GM19328 (cell line): ENCODE measurements around the gene PLCG2.
"Not testable (repeated sequence)": the region's sequence is repeated elsewhere in the genome, so short reads cannot be mapped to it uniquely, and the experiment has no call there.

ENCODE experiments used
- ATAC-seq: cut with Tn5 transposase; IDR thresholded peaks from one replicate; pipeline ENCODE4 v1.9.1; 2021; ENCODE audit warnings: mild to moderate bottlenecking, moderate library complexity; ENCODE audit not compliant: unreplicated experiment

The PLCG2 gene

DNA sequence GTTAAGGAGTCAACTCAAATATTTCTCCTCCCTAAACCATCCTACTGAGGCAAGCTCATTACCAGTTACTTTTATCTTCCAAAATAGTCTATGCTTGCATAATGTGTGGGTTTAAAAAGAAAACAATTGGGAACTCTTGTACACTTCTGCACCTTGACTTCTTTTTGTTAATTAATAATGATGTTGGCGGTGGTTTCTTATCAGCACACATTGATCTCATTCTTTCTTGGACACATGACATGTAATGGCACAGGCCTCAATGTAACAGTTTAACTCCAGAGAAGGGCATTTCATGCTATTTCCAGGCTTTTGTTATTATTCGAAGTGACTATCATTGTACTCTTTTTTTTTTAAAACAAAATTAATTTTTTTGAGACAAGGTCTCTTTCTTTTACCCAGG is 7.8 kb downstream of the PLCG2 start:
- no peak for ATAC-seq

DNA sequence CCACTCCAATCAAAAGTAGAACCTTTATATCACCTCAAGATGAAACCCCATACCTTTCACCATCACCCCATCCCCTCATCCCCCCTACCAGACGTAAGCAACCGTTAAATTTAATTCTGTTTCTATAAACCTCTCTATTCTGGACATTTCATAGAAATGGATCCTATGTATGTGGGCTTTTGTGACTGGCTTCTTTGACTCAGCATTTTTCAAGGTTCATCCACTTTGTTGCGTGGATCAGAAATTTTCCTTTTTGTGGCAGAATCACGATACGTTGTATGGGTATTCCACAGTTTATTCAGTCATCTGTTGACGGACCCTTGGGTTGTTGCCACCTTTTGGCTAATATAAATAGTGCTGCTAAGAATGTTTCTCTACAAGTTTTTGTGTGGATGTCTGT is 8.6 kb downstream of the PLCG2 start:
- no peak for ATAC-seq

DNA sequence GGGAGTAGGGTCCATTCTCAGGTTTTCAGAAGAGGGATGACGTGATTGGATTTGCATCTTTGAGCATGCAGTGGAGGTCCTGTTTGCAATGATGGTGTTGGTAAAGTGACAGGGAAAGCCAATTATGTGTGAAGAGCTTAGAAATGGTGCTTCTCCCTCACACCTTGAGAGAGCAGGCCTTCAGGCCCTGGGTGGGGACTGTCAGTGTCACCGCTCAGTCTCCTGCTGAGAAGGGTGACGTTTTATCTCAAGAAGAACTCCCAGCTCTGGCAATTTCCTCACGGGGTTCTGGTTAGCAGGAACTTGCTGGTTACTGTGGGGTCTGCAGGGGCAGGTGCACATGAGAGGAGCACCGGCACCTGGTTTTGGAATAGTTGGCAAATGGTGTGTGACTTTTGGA is 11.2 kb downstream of the PLCG2 start:
- no peak for ATAC-seq

DNA sequence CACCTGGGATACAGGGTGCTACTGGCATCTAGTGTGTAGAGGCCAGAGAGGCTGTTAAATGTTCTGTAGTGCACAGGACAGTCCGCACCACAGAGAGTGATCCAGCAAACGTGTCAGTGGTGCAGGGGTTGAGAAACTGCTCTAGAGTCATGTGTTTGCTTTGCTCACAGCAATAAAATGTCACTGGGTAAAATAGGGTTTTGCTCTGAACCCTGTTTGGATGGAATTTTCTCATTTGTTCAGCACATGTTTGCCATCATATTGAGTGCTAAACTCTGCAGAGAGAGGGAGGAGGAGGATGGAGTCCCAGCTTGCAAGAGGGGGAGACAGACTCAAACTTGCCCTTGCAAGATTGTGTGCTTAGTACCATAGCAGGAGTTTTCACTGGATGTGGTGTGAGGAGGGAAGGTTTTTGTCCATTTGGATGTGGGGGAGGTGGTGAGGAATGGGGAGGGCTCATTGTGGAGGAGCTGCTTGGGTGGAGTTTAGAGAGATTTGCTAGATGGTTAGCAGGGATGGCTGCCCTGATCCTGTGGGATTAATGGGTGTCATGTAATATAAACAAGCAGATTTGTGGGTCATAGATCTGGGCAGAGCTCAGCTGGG is 11.8 kb downstream of the PLCG2 start:
- no peak for ATAC-seq

DNA sequence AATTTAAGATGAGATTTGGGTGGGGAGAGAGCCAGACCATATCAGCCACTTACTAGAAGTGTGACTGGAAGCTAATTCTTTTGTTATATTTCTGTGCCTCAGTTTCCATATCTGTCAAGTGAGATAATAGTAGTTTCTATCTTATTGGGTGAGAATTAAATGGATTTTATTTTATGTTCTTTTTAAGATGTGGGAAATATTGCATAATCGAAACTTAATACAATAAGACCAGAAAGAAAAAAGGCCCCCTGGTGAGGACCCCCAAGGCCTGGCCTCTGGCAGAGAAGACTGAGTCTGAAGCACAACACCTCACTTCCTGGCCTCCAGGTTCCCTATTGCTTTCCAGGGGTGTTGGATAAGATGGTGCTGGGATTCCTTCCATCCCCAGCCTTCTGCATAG is 13.7 kb downstream of the PLCG2 start:
- no peak for ATAC-seq

DNA sequence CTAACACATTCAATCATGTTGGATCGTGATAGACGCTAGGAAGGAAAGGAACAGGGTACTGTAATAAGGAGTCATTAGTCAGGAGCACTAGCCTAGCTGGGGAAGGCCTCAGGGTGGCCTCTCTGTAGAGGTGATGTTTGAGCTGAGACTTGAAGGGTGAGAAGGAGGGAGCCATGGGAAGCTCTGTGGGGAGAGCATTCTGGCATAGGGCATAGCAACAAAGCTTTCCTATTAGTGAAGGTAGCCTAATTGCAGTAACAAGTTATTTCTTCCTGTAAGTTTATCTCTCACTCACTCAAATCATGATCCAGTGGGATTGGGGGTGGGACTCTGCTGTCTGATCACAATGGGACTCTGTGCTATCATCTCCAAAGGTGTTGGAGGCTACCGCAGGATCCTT is 16.1 kb downstream of the PLCG2 start:
- ATAC-seq: no peak

DNA sequence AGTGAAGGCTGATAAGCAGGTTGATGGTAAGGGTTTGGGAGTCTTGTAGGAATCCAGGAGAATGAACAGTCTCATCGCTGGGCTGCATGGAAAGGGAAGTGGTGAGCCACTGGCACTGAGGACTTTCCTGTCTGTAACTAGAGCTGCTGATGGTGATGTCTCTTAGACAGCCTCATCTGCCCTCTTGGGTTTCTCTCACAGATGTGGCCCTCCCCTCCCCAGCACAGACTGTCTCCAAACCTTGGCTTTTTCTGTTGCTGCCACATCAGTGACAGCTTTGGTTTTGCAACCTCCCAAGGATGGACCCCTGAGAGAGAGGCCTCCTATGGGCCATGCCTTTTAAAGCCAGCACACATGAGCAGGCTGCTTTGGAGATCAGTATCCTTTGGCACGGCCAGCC is 16.9 kb downstream of the PLCG2 start:
- no peak for ATAC-seq

DNA sequence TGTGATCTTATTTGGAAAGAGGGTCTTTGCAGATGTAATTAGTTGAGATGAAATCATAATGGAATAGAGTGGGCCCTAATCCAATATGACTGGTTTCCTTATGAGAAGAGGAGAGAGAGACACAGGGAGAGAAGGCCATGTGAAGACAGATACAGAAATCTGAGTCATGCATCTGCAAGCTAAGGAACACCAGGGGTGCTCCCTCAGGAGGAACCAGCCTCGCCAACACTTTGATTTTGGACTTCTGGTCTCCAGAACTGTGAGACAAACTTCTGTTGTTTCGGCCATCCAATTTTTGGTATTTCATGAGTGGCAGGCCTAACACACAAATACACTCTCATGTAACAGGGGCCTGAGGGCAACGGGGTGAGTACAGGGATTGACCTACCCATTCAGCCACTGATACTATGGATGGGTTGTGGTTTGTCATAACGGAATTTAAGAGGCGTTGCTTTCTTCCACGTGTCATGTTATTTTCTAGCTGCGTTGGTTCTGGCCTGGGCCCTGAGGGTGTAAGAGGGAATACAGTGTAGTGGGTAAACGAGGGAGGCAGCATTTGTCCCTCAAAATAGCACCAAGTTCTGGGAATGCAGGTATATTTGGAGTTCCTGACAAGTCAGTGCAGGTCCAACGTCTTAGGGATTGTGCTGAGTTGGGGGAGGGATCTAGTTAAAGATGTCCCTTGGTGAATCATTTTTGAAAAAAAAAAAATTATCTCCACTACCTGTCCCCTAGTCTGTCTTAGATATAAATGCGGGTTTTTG is 17.7 kb downstream of the PLCG2 start:
- no peak for ATAC-seq

DNA sequence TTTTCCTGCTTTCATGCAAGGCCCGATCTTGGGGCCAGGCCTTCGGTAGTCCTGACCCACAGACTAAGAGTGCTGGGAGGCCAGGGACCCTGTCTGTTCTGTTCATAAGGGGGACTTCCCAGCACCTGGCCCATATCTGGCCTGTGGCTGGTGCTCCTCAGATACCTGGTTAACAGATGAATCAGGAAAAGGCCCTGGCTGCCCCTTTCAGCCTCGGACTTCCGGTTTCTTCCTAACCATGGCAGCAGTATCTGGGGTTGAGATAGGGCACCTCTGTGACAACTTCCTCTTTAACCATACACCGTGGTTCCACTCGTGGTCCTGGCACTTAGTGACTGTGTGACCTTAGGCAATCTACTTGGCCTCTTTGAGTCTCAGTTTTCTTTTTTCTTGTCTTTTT is 18.4 kb downstream of the PLCG2 start:
- peak; percentile 40 for ATAC-seq

DNA sequence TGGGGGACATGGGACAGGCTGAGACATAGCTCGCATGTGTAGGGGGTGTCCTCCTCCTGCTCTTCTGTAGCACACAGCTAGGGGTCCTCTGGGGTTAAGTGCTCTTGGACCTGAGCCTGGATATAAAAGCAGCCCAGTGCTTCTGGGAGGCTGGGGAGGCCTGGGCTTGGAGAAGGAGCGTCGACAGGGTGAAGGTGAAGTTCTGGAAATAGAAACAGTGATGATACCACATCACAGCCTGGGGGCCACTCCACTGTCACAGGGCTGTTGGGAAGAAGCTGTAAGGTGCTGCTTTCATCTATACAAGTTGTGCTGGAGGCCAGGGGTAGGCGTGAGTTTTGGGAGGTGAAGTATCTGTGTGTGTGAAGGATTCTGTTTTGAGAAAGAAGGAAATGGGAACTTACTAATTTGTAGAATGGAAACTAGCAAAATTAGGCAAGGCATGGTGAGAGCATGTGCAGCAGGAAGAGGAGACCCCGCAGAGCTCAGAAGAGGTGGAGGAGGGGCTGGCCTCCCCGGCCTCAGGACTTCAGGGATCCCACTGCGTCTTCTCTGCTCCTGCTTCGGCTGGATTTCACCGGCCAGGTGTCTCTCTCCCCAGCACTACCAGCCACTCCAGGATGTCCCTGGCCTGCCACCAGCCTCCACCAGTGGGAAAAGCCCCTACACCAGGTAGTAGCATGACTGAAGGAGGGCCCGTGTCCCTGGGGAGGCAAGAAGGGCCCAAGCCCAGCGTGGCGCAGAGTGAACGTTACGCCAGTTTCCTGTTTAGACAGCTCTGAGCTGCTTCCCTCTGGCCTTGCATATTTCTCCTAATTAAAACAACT is 19.4 kb downstream of the PLCG2 start:
- peak; percentile 52 for ATAC-seq

DNA sequence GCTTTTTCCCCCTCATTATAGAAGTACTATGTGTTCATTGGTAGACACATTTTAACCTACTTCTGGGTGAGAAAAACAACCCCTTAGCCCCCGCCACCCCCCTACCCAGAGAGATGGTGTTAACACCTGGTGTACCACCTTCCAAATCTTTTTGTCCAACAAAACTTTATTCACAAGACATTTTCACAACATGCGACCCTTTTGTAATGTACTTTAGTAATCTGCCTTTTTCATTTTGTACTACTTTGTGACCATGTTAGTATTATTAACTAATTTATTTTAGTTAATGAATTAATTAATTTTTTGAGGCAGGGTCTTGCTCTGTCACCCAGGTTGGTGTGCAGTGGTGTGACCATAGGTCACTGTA is 20.0 kb downstream of the PLCG2 start:
- ATAC-seq: no peak

DNA sequence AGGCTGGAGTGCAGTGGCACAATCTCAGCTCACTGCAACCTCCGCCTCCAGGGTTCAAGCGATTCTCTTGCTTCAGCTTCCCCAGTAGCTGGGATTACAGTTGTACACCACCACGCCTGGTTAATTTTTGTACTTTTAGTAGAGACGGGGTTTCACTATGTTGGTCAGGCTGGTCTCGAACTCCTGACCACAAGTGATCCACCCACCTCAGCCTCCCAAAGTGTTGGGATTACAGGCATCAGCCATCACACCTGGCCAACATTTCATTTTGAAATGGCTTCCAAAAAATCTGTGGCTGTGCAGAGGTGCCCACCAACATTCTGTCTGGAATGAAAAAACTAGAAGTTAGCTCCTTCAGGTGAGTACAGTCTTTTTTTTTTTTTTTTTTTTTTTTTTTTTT is 22.6 kb downstream of the PLCG2 start:
- not testable (repeated sequence) for ATAC-seq

DNA sequence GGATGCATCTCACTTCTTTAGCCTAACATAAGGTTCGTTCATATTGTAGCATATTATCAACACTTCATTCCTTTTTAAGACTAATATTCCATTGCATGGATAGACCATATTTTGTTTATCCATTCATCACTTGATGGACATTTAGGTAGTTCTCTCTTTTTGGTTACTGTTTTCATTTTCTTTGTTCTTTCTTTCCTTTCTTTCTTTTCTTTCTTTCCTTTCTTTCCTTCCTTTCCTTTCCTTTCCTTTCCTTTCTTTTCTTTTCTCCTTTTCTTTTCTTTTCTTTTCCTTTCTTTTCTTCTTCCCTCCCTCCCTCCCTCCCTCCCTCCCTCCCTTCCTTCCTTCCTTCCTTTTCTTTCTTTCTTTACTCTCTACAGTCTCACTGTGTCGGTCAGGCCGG is 24.2 kb downstream of the PLCG2 start:
- ATAC-seq: no peak

DNA sequence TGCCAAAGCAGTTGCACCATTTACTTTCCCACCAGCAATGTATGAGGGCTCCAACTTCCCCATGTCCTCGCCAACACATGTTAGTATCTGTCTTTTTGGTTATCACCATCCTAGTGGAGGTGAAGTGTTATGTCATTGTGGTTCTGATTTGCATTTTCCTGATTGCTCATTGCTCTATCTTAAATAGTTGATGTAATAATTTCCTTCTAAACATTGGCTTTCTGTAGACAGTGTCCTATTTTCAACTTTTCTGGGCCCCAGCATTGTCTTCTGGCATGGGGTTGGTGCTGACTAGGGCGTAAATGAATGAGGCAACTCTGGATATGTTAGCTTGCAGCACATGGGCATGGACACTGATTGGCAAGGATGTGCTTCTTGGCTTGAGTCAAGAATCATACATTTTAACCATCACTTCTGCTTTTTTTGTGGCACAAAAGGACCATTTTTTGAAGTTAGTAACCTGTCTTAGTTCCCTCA is 25.1 kb downstream of the PLCG2 start:
- ATAC-seq: no peak

DNA sequence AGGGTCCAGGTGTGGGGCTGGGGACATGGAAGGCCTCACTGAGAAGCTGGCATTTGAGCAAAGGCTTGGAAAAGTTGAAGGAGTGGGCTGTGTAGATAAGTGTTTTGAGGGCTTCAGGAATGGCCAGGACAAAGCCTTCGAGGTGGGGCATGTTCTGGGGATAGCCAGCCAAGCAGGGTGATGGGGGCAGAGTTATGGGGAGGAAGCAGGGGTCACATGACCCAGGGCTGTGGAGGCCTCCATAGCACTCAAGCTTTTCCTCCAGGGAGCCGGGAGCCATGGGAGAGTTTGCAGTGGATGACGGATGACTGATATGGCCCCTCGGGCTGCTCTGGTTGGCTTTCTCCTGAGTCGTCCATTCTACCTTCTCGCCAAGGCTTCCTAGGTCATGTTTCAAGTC is 27.6 kb downstream of the PLCG2 start:
- ATAC-seq: no peak

DNA sequence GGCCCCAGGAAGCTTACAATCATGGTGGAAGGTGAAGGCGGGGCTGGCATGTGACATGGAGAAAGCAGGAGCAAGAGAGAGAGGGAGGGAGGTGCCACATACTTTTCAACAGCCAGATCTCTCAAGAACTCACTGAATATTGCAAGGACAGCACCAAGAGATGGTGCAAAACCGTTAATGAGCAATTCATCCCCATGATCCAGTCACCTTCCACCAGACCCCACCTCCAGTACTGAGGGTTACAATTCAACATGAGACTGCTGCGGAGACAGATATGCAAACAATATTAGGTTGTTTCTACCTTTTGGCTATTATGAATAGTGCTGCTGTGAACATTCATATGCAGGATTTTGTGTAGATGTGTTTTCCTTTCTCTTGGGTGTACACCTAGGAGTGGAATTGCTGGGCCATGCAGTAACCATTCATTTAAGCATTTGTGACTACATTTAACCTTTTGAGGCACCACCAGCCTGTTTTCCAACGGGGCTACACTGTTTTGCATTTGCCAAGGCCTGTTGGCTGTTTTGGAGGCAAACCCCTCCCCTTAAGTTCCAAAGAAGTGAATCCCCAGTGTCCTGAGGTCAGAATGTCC is 28.8 kb downstream of the PLCG2 start:
- no peak for ATAC-seq

DNA sequence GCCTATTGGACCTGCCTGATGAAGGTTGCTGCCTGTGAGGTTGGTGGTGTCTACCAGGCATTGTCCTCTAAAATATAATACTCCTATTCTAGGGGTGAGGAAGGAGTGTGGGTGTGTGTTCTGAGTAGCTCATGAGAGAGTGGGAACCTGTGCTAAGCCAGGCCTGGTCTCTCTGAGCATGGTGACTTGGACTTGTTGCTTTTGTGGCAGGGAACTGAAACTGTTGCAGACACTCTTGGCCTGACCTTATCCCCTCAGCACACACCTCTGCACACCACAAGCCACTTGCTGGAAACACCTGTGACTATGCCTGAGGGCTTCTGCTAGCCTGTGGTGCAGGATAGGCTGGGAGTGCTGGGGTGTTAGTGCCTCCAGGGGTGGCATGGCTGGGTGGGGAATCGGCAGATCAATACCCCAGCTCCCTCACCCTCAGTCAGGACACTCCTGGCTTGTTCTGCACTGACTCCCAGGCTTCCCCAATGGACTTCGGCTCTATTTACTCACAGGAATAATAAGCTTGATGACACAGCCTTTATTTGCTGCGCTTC is 29.9 kb downstream of the PLCG2 start:
- peak; percentile 72 for ATAC-seq

DNA sequence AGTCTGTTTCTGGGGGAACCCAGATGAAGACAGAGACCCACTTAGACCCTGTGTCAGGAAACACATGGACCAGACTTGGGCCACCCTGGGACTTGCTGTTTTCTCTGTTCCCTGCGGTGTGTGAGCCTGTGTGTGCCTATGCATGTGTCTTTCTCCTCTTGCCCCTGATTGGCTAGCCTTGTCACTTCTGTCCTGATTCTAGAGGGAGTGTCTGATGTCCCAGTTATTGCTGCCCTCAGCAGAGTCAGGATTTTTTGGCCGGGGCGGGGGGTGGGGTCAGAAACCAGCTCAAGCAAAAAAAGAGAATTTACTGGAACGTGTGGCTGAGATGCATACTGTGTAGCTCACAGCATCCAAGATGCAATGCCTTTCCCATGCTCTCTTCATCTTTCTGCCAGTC is 30.5 kb downstream of the PLCG2 start:
- ATAC-seq: no peak

DNA sequence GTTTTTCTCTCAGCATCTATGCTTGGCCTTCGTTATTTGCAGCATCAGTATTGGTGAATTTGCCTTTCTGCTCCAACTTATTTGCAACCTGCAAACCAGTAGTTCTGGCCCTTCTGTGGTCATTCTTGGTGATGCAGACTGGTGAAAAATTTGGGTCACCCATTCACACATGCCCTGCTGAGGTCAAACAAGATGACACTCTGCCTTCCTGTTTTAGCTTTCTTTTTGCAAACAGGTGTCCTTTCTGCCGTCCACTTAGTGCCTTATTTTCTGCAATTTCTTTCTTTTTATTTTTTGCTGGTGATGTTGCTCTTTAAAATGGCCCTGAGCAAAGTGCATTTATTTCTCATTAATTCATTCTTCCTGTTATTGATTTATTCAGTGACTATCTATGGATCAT is 31.3 kb downstream of the PLCG2 start:
- no peak for ATAC-seq

DNA sequence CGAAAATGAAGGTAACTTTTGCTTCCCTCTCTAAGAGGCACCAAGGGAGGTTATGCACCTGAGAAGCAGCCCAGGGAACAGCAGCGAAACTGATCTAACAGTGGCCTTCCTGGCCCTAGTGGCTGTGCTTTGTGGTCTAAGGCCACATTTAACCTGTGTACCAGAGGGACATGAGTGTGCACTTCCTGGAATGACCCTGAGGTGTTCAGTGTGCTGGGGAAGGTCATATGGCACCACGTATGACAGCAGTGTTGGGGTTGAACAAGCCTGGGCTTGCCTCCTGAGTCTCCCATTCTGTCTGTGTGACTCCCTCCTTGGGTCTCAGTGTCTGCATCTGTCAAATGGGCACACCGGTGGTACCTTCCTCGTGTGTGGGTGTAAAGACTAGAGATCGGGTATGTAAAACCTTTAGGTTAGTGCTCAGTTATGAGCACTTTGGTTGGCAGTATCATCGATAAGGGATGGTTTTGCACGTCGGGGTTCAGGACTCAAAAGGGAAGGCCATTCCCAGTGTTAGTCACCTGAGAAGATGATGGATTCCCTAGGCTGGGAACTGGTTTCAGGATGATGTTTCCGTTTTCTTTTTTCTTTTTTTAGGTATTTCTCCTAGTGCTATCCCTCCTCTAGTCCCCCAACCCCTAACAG is 31.9 kb downstream of the PLCG2 start:
- no peak for ATAC-seq

DNA sequence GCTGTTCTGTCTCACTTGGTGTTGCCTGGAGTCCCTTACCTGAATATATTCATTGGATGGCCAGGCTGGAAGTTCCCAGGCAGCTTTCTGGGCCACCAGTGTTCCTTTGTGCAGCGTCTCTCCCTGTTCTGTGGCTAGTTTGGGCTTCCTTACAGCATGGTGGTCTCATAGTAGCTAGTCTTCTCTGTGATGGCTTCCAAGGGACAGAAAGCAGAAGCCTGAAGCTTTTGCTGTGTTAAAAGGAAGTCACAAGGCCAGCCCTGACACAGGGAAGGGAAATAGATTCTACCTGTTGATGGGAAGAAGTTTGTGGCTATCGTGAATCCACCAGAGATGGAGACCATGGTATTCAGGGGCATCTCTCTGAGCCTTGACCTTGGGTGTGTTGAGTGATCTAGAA is 34.6 kb downstream of the PLCG2 start:
- no peak for ATAC-seq
